Mucosa of descending colon (tissue), 3 donors: ENCODE data around the gene NTF3. TPM values are rescaled to one million over a fixed set of nuclear protein-coding genes. Genes with fewer than 3 reads are reported as not detected.

Source experiments
- ATAC-seq: fragments of 200-7000 bp; cut with Tn5 transposase; one replicate; pipeline ENCODE4 v1.9.1; 2020; ENCODE audit warnings: mild to moderate bottlenecking, moderate library complexity
- DNase-seq, 3 donors: peaks; one replicate each; pipeline ENCODE4 v3.0.0-alpha.2; 2020
- H3K36me3 ChIP-seq: fragments of 200-600 bp; one replicate; pipeline ENCODE4 v1.8.0; 2021; ENCODE audit warnings: low read depth, mild to moderate bottlenecking
- H3K4me1 ChIP-seq: fragments of 200-600 bp; one replicate; pipeline ENCODE4 v1.8.0; 2021; ENCODE audit warnings: low read depth, mild to moderate bottlenecking
- H3K4me3 ChIP-seq: fragments of 200-600 bp; one replicate; pipeline ENCODE4 v1.8.0; 2021; ENCODE audit warnings: mild to moderate bottlenecking
- H3K9me3 ChIP-seq: fragments of 200-600 bp; one replicate; pipeline ENCODE4 v1.8.0; 2021; ENCODE audit warnings: mild to moderate bottlenecking
- intact Hi-C, 2 donors: fragments of 100-400 bp; cut with DNase I in 1 of 2; cut with micrococcal nuclease in 1 of 2; formaldehyde crosslinking; loops; one replicate each; pipeline versions ENCODE4 v1.11.0 to v1.11.1; 2022; cut with DNase I, micrococcal nuclease
- total RNA-seq, 3 donors: library from RNA; stranded (reverse); fragmentation: NEBNext Ultra II Directional in 2 of 3; extraction: Animal tissue kit (Norgen Biotek cat#: 25700) in 2 of 3; gene quantifications; one replicate each; pipeline versions ENCODE4 v1.2.1 to v1.2.4, GENCODE V29; 2021 to 2023
- TF ChIP-seq, protein P1 (sequence below): fragments of 200-600 bp; IDR thresholded peaks from one replicate; pipeline ENCODE4 v1.8.0; 2022; ENCODE audit warnings: antibody characterized with exemption, mild to moderate bottlenecking
- donor health status: DM: no; HTN: no; CAD: no; lungs with moderate emphysema.
- donor health status: DM: no; HTN: no; CAD: no.
- donor health status: DM: no; HTN: yes; CAD: no.

Gene NTF3
- total RNA-seq, 3 donors from 2014 or later = 0.58 to 1.4 (median 1.4) TPM

DNA sequence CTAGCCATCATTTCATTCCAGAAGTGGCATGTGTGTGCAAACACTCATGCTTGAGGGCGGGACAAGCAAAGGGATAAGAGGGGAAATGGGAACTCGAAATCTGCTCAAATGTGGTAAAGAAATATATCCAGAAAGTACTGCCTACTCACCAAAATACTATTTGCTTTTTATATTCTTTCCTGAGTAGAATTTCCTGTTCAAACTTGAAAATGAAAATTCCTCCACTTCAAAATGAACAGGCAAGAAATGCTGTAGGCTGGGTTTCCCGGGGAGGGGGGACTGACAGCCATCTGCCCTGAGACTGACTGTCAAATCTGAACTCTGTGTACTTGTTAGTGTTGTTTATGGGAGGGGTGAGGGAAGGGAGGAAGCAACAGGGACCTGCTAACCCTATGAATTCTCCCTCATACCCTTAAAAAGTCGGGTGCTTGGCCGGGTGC is 34.6 kb downstream of the NTF3 start:
- TF ChIP-seq, protein P1, sequence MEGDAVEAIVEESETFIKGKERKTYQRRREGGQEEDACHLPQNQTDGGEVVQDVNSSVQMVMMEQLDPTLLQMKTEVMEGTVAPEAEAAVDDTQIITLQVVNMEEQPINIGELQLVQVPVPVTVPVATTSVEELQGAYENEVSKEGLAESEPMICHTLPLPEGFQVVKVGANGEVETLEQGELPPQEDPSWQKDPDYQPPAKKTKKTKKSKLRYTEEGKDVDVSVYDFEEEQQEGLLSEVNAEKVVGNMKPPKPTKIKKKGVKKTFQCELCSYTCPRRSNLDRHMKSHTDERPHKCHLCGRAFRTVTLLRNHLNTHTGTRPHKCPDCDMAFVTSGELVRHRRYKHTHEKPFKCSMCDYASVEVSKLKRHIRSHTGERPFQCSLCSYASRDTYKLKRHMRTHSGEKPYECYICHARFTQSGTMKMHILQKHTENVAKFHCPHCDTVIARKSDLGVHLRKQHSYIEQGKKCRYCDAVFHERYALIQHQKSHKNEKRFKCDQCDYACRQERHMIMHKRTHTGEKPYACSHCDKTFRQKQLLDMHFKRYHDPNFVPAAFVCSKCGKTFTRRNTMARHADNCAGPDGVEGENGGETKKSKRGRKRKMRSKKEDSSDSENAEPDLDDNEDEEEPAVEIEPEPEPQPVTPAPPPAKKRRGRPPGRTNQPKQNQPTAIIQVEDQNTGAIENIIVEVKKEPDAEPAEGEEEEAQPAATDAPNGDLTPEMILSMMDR = no peak
- H3K4me3 ChIP-seq = no peak overlapping the region
- no peaks in the 10 kb centered on the region for H3K36me3 ChIP-seq
- no peak for ATAC-seq
- H3K4me1 ChIP-seq = no peaks in the 10 kb centered on the region
- H3K9me3 ChIP-seq = no peaks in the 10 kb centered on the region
- intact Hi-C loops = no loop called here
- DNase-seq = no peak

- TF ChIP-seq, protein P1 = no peak
- intact Hi-C loops = no loop called here
- Histone ChIP-seq H3K9me3 (no peaks in the 10 kb centered on the region), H3K4me1 (no peaks in the 10 kb centered on the region), H3K4me3 (no peak overlapping the region), H3K36me3 (no peaks in the 10 kb centered on the region)
- ATAC-seq (no peak), DNase-seq (no peak)
Measured at GRCh38 chr12:5467931-5468330, 36.0 kb downstream of the NTF3 start.

DNA sequence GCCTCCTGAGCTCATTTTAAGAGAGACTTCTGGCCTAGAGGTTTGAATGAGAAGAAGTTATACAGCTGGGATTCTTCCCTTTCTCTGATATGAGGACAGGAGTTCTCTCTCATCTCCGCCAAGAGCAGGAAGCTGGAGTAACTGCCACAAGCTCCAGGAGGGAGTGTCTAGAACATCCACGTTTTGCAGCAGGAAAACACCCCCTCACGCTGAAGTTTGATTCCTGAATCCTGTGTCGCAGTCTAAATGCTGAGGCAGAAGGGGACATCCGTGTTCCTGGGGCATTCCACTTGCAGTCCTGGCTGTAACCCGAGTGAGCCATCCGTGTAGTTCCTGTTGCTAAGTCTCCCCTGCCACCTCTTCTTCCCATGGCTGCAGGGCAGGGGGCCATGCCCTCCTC is 38.3 kb downstream of the NTF3 start:
- Histone ChIP-seq H3K9me3 (no peaks in the 10 kb centered on the region), H3K4me3 (no peak overlapping the region), H3K4me1 (no peaks in the 10 kb centered on the region), H3K36me3 (no peaks in the 10 kb centered on the region)
- TF ChIP-seq, protein P1 = no peak
- no peak for ATAC-seq
- no peak for DNase-seq
- intact Hi-C loops = no loop called here

GRCh38 chr12:5470703-5471102 is 38.8 kb downstream of the NTF3 start:
- Histone ChIP-seq H3K4me1 (no peaks in the 10 kb centered on the region), H3K4me3 (no peak overlapping the region), H3K36me3 (no peaks in the 10 kb centered on the region), H3K9me3 (no peaks in the 10 kb centered on the region)
- no peak for DNase-seq
- no peak for ATAC-seq
- intact Hi-C loops = no loop called here
- TF ChIP-seq, protein P1 = no peak

DNA sequence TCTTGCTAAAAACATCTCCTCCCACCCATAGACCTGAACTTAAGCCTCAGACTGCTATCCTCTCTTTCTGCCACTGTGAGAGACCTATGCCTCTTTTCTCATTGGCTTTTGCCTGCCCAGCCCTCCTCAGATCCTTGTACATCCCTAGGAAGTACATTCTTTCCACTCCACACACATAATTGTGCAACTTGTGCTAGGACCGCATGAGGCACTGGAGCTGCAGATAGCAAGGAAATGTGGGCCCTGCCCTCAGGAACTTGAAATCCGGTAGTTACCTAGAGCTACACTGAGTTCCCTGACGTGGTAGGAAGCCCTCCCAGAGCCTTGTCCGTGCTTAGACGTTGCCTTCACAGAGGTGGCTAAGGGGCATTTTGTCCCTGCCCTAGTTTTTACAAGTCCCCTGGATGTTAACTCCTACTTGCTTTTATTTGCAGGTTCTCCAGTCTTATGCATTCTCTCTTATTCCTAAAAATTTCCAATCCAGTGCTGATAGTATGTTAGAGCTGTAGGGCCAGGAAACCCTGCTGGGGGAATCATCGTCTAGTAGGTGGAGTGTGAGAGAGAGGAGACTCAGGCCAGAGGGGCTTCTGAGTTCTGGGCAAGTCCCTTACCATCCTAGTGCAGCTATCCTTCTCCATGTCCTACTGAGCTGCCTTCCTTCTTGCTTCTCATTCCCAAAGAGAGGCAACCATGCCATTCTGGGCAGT is 41.3 kb downstream of the NTF3 start:
- no peak for DNase-seq
- no peaks in the 10 kb centered on the region for H3K36me3 ChIP-seq
- intact Hi-C loops = no loop called here
- no peaks in the 10 kb centered on the region for H3K4me1 ChIP-seq
- H3K4me3 ChIP-seq = no peak overlapping the region
- no peaks in the 10 kb centered on the region for H3K9me3 ChIP-seq
- no peak for ATAC-seq
- TF ChIP-seq, protein P1 = no peak

GRCh38 chr12:5473783-5474116 is 41.8 kb downstream of the NTF3 start:
- Histone ChIP-seq H3K4me1 (no peaks in the 10 kb centered on the region), H3K36me3 (no peaks in the 10 kb centered on the region), H3K9me3 (no peaks in the 10 kb centered on the region), H3K4me3 (no peak overlapping the region)
- no peak for DNase-seq
- TF ChIP-seq, protein P1 = no peak
- ATAC-seq = no peak
- intact Hi-C loops = no loop called here
